Esophagus mucosa (tissue), 1 donor: Measurements from ENCODE around the gene TPD52L1. TPM values are rescaled to one million over a fixed set of nuclear protein-coding genes. Genes with fewer than 3 reads are reported as not detected.
A peak's percentile ranks its signal among the peaks of the same experiment; 100 is the strongest.

Experiments used
- ATAC-seq: fragments of 200-7000 bp; cut with Tn5 transposase; one replicate; pipeline ENCODE4 v1.9.1; 2020
- total RNA-seq: library from RNA; stranded (reverse); gene quantifications from one replicate; pipeline ENCODE4 v1.2.4, GENCODE V29; 2023
- donor health status: DM: yes; HTN: yes; CAD: no.

TPD52L1 gene
- total RNA-seq, 1 donor from 2014 or later, result 217 TPM

DNA sequence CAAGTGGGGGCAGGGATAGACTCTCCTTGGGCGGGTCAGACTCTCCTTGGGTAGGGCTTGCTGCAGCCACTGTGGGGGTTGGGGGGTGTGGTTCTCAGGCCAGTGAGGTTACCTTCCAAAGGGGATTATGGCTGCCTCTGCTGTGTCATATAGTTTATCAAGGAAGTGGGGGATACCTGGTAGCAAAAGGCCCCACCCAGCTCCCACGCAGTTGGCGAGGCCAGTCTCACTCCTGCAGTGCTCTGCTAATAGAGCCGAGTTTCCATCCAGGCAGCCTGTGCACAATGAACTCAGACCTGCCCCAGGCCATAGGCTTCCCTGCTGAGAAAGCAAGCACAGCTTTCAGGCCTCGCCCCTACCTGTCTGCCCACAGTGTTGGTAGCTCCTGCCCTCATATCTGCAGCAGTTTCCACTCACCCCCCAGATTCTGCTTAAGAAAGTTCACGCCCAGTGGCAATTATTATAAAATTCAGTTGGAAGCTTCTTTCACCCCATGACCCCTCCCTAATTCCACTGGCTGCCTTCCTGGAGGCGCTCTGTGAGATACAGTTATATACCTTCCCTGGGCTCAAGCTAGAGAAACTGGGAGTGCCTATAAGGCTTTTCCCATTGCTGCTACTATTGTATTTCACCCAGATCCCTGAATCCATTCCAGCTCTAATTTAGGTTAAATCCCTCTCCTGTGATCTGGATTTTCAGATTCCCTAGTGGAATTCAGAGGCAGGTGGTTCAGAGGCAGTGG lies 92.1 kb downstream of the TPD52L1 start:
- peak; percentile 98 for ATAC-seq

GRCh38 chr6:125246566-125246965 lies 93.0 kb downstream of the TPD52L1 start:
- no peak for ATAC-seq

GRCh38 chr6:125248136-125248535 lies 94.6 kb downstream of the TPD52L1 start:
- ATAC-seq, result no peak

GRCh38 chr6:125250511-125250910 lies 96.9 kb downstream of the TPD52L1 start:
- no peak for ATAC-seq

DNA sequence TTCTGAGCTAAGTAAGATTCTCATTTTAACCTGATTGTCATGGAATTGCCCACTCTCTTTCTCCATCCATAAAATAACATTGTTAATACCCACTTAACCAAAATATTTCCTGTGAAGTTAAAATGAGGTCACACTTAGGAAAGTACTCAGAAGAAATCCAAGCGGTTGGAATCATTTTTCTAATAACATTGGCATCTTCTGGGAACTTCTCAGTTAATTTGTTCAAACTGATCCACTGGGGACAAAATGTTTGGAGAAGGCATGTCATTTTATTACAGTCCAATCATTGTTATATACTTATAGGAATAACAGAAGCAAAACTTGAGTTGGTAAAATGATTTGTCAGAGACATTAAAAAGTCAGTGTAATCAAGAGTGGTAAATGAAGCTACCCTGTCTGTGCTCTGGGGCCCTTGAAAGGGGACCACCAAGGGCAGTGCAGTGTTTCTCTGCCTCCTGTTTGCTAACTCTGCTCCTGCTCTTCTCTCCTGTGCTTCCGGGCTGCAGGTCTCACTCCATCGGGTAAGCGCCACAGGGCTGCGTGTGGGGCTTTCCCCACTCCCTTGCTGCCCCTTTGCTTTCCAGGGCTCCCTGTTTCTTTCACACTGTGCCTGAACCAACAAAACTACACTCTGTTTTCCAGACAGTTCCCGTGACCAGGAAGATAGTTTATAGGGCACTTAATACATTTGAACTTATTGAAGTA lies 98.1 kb downstream of the TPD52L1 start:
- no peak for ATAC-seq

- ATAC-seq, result peak; percentile 86
Observed at GRCh38 chr6:125252891-125253290, 99.3 kb downstream of the TPD52L1 start.

DNA sequence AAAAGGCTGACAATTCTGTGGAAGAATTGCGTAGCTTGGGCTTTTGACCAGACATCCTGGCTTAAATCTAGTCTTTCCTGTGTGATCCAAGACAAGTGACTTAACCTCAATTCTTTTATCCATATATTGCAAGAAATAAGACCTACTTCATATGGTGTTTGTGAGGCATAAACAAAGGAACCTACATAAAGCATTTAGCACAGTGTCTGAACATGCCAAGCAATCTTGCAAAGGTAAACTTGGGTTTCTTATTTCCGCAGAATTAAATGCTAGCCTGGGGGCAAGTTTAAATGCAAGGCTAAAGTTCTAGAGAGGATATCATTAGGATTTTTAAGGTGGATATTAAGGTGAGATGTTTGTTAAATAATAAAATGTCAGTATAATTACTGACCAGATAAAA lies 100.3 kb downstream of the TPD52L1 start:
- ATAC-seq, result peak; percentile 42

GRCh38 chr6:125254321-125254720 lies 100.7 kb downstream of the TPD52L1 start:
- no peak for ATAC-seq

DNA sequence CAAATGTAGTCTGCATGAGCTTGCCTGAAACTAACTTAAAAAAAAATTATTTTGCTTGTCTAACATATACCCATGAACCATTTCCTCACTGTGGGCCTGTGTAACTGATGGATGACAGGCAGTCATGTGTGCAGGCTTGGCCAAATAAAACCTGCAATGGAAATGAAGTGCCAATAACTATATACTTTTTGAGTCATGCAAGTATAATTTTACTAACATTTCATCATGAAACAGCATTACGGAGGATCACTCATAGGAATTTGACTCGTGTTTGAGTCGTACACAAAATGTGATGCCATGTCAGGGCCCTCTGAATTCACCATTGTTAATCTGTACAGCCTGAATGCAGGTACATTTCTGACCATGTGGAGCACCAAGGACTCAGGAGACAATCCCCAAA lies 101.6 kb downstream of the TPD52L1 start:
- ATAC-seq, result no peak

DNA sequence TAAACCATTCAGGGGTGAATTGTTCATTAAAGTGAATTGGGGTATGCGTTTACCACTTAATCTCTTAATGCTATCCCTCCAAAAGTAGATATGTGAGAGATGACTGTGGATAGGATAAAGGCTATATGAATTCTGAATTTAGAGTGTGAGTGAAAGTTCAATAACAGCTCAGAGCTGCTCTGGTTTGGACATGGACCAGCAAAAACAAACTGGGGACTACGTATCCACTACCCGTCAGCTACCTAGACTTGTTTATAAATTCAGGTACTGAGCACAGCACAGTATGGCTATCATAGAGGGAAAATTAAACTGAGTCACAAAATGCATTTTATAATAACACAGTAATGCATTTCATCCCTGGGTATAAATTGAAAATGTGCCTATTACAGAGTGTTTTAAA lies 103.8 kb downstream of the TPD52L1 start:
- no peak for ATAC-seq

DNA sequence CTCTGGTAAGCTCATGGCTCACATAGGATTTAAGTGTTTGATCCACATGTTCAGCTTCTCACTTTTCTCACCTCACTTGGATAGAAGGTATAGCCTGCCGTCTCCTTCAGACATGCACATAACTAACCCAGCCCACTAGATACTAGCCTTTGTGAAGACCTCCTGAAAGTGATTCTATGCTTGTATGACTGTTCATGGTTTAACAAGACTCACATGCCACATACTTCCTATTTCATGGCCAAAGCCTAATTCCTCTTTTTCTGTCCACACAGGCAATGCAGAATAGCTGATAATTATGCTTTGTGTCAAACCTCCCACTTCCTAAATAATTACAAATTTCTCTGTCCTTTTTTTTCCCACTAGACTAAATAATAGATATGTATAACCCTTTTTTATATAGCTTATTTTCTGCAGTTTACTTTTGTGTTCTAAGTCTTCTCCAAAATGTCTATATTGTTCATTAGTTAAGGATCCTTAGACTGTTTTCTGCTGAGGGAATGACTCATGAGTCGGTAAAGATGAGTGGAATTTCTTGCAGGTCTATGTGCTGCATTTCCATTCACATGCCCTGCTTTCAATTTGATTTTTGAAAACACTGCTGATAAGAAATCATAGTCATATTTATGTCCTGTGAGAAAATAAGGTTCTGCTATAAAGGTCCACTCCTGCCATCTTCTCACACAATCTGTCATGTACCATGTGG lies 105.2 kb downstream of the TPD52L1 start:
- no peak for ATAC-seq

GRCh38 chr6:125259354-125259736 lies 105.8 kb downstream of the TPD52L1 start:
- ATAC-seq, result peak; percentile 47

DNA sequence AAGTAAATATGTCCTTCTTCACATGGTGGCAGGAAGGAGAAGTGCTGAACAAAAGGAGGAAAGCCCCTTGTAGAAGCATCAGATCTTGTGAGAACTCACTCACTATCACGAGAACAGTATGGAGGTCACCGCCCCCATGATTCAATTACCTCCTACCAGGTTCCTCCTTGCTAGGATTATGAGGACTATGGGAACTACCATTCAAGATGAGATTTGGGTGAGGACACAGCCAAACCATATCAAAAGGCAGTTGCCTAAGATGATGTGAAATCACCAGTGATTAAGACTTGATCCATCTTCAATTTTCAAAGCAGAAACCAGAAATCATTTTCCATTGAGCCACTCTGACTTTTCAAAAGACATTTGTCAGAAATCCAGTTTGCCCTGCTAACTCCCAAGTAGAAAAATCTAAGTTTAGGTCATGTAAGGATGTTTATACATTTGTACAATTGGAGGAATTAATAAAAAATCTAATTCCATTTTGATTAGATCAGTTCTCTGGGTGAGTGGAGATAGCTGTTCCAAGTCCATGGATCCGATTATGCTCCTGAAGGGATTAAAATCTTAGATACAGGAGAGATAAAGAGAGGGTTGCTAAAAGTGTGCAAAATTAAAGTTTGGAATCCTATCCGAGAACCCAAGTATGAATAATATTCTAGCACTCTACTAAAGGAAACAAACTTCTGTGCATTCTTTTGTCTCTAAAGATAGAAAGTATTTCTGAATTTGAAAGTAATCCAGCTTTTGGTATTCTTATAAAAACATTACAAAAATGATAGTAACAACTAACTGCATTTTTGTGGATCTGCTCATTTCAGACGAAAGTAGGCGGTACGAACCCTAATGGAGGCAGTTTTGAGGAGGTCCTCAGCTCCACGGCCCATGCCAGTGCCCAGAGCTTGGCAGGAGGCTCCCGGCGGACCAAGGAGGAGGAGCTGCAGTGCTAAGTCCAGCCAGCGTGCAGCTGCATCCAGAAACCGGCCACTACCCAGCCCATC lies 108.7 kb downstream of the TPD52L1 start:
- ATAC-seq, result no peak

GRCh38 chr6:125264476-125264875 lies 110.9 kb downstream of the TPD52L1 start:
- ATAC-seq, result no peak

- ATAC-seq, result peak; percentile 87
Observed at GRCh38 chr6:125267806-125268523, 114.4 kb downstream of the TPD52L1 start.

DNA sequence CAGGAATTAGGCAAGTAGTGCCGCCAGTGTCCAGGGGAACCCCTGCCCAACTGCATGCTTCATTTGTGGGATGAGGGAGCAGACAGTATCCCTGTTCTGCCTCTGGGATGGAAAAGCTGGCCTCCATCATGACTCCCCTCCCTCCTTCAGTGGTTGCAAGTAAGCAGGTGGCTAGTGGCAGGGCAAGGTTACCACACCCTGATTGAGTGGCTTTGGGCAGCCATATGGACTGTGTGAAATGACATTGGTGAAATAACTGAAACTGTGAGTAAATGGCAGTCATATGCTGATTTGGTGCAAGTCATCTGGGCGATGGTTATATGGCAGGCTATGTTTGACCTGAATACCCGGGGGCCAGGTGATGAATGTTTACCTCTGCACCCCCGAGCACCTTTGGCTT lies 115.2 kb downstream of the TPD52L1 start:
- ATAC-seq, result no peak

- ATAC-seq, result no peak
Observed at GRCh38 chr6:125269328-125269985, 115.9 kb downstream of the TPD52L1 start.

DNA sequence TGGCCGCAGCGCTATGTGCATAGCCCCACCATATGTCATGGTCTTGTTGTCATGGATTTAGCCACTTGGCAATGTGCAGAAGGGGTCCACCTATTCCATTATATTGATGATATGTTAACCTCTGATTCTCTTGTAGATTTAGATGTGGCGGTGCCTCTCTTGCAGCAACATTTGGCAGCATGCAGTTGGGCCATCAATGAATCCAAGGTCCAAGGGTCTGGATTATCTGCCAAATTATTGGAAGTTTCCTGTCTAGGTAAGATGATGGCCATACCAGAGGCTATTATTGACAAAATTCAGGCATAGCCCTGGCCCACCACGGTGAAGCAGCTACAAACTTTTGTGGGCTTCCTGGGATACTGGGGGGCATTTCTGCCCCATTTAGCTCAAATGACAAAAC lies 116.8 kb downstream of the TPD52L1 start:
- ATAC-seq, result no peak

DNA sequence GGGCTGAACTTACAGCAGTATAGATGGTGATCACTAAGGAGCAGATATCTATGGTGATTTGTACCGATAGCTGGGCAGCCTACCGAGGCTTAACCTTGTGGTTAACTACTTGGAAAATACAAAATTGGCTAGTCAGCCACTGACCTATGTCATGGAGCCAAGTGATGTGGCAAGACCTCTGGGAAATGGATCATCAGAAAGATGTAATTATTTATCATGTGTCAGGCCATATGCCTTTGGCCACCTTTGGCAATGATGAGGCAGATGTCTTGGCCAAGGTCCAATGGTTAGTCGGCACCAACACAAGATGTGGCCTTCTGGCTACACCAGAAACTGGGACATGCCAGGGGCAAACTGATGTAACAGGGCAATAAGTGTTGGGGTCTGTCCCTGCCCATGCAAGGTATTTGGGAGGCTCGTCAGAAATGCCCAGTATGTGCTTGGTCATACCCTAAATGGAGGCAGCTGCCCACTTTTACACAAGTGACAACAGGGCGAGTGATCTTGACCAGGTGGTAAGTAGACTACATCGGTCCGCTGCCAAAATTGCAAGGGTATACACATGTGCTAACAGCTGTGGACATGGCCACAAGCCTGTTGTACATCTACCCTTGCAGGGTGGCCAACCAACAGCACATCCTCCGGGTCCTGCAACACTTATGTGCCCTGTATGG lies 118.0 kb downstream of the TPD52L1 start:
- no peak for ATAC-seq

- no peak for ATAC-seq
Observed at GRCh38 chr6:125273251-125273650, 119.7 kb downstream of the TPD52L1 start.

GRCh38 chr6:125273965-125274364 lies 120.4 kb downstream of the TPD52L1 start:
- ATAC-seq, result peak; percentile 93
